Heart right ventricle (tissue), 16 donors: ENCODE measurements around the gene BRAT1. TPM values are rescaled to one million over a fixed set of nuclear protein-coding genes. Genes with fewer than 3 reads are reported as not detected.
A peak's percentile ranks its signal among the peaks of the same experiment; 100 is the strongest.
"Not testable (repeated sequence)": the region's sequence is repeated elsewhere in the genome, so short reads cannot be mapped to it uniquely, and the experiment has no call there.

Experiments used
- ATAC-seq, 8 donors: fragments of 200-7000 bp; cut with Tn5 transposase; one replicate each; pipeline ENCODE4 v1.9.1; 2020; ENCODE audit warnings: mild to moderate bottlenecking in 8 of 8, moderate library complexity in 8 of 8, moderate number of reproducible peaks in 1 of 8
- DNase-seq, 2 donors: peaks; one replicate each; pipeline ENCODE4 v3.0.0-alpha.2; 2020
- H3K27ac ChIP-seq, 10 donors: fragments of 200-600 bp; sonication (generic) in 2 of 10; one replicate each; pipeline versions ENCODE4 v1.5.0 to v1.8.0; 2020 to 2022; ENCODE audit warnings: mild to moderate bottlenecking in 3 of 10
- H3K27me3 ChIP-seq, 7 donors: fragments of 200-600 bp; one replicate each; pipeline ENCODE4 v1.8.0; 2021 to 2022; ENCODE audit warnings: mild to moderate bottlenecking in 2 of 7
- H3K36me3 ChIP-seq, 9 donors: fragments of 200-600 bp; sonication (generic) in 1 of 9; one replicate each; pipeline versions ENCODE4 v1.5.0 to v1.8.0; 2020 to 2022; ENCODE audit warnings: mild to moderate bottlenecking in 2 of 9
- H3K4me1 ChIP-seq, 9 donors: fragments of 200-600 bp; sonication (generic) in 1 of 9; one replicate each; pipeline versions ENCODE4 v1.5.0 to v1.8.0; 2020 to 2022; ENCODE audit warnings: mild to moderate bottlenecking in 4 of 9
- H3K4me3 ChIP-seq, 10 donors: fragments of 200-600 bp; sonication (generic) in 2 of 10; one replicate each; pipeline versions ENCODE4 v1.5.0 to v1.8.0; 2020 to 2022; ENCODE audit warnings: mild to moderate bottlenecking in 7 of 10, moderate library complexity in 2 of 10
- H3K9me3 ChIP-seq, 11 donors: fragments of 200-600 bp in 10 of 11; sonication (generic) in 2 of 11; one replicate each; pipeline versions ENCODE4 v1.5.0 to v1.8.0; 2013 to 2022; ENCODE audit warnings: mild to moderate bottlenecking in 2 of 11, control low read depth in 1 of 11, moderate library complexity in 1 of 11
- WGBS, 2 donors: extraction: QIAGEN DNeasy Blood & Tissue Kit; methylation state at CpG; one replicate each; pipeline ENCODE4 v1.1.7; 2013; ENCODE audit warnings: inconsistent platforms in 1 of 2; 5-methylcytosine and 5-hydroxymethylcytosine counted together
- intact Hi-C, 10 donors: fragments of 100-400 bp; cut with DNase I; formaldehyde crosslinking; loops; one replicate each; pipeline versions ENCODE4 v1.11.1 to v1.14.2; 2022
- polyA plus RNA-seq, 2 donors: library from polyadenylated mRNA; stranded (reverse); fragments of 200-250 nt; gene quantifications; one replicate each; pipeline ENCODE4 v1.2.3, GENCODE V29; 2013
- total RNA-seq, 10 donors: library from RNA; stranded (reverse); fragmentation: NEBNext Ultra II Directional in 3 of 10; extraction: Animal tissue kit (Norgen Biotek cat#: 25700) in 3 of 10; gene quantifications; one replicate each; pipeline versions ENCODE4 v1.2.1 to v1.2.4, GENCODE V29; 2021 to 2023
- TF ChIP-seq, protein P1 (sequence below), 9 donors: fragments of 200-600 bp; sonication (generic) in 2 of 9; IDR thresholded peaks; one replicate each; pipeline versions ENCODE4 v1.5.0 to v1.8.0; 2021 to 2022; ENCODE audit warnings: antibody characterized with exemption in 9 of 9, mild to moderate bottlenecking in 5 of 9, moderate library complexity in 1 of 9
- donor health status: Arrhythmogenic right ventricular cardiomyopathy.
- donor health status: ischemic (EF 13 %, LVEDD 7.1; RV severe dilation, severe dysfunction).
- donor health status: healthy with polysubstance abuse.
- donor health status: DM: no; HTN: yes; CAD: no.
- donor health status: DM: no; HTN: no; CAD: no.
- donor health status: ischemic (EF 25% LVEDD 6.9; RV normal size, moderate dysfunction).
- donor health status: ischemic (EF 25% LVEDD 5.7; RV mildly dilated, moderate dysfunction).
- donor health status: healthy.
- donor health status: DM: yes; HTN: yes; CAD: no.
- donor health status: Ischemic cardiomyopathy.
- donor health status: ischemic (EF 35%, LVEDD 5.7; RV mildly dilated, moderate dysfunction).
- donor health status: nonischemic (EF 11% LVEDD 7.7; RV severe dilation, severe dysfunction).
- donor health status: DM: yes; HTN: yes; CAD: no.
- donor health status: PGD.
- donor health status: ischemic (EF 29% LVEDD 5.4; RV normal size, mild dysfunction).
- donor health status: nonischemic (EF 23%, LVEDD 6.1; RV moderate dilation, normal function).

Gene BRAT1
- total and polyA plus RNA-seq, 12 donors, result 10.6 to 22.8 (median 13.9) TPM

DNA sequence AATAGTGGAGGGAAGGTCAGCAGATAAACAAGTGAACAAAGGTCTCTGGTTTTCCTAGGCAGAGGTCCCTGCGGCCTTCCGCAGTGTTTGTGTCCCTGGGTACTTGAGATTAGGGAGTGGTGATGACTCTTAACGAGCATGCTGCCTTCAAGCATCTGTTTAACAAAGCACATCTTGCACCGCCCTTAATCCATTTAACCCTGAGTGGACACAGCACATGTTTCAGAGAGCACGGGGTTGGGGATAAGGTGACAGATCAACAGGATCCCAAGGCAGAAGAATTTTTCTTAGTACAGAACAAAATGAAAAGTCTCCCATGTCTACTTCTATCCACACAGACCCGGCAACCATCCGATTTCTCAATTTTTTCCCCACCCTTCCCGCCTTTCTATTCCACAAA lies 21.8 kb downstream of the BRAT1 start:
- H3K27ac ChIP-seq, DNase-seq, intact Hi-C loops, H3K9me3 ChIP-seq, H3K27me3 ChIP-seq, H3K4me3 ChIP-seq, ATAC-seq: not testable (repeated sequence)
- Histone ChIP-seq H3K4me1 (peaks cover 0 to 34% (median 25%) of the 10 kb centered on the region in 9 donors), H3K36me3 (peaks cover 0 to 21% (median 7%) of the 10 kb centered on the region in 9 donors)
- WGBS, 2 donors, result 35 to 63% methylated on average over 1 to 2 of the region's 8 CpGs

DNA sequence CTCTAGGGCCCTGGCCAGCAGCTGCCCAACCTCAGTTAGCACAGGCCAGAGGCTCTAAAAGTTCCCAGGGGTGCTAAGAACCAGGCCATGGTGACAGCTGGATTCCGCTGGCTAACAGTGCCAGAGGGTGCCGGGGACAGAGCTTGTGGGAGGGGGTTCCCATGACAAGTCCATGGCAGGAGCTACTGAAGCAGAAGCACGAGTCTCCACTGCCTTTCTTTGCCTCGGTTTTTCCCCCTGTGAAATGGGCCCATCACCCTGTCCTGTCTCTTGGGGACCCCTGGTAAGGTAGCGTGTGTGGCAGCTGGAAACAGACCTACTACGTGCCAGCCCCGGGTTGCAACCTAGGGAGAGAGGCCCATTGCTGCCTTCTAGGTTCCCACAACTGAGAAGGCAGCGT lies 22.5 kb downstream of the BRAT1 start:
- H3K4me3 ChIP-seq, H3K27me3 ChIP-seq, ATAC-seq, H3K27ac ChIP-seq, intact Hi-C loops, DNase-seq, H3K9me3 ChIP-seq: not testable (repeated sequence)
- Histone ChIP-seq H3K4me1 (peaks cover 0 to 41% (median 27%) of the 10 kb centered on the region in 9 donors), H3K36me3 (peaks cover 0 to 20% (median under 1%) of the 10 kb centered on the region in 9 donors)
- WGBS, 2 donors, result 92 to 97% methylated on average over 5 of the region's 8 CpGs

DNA sequence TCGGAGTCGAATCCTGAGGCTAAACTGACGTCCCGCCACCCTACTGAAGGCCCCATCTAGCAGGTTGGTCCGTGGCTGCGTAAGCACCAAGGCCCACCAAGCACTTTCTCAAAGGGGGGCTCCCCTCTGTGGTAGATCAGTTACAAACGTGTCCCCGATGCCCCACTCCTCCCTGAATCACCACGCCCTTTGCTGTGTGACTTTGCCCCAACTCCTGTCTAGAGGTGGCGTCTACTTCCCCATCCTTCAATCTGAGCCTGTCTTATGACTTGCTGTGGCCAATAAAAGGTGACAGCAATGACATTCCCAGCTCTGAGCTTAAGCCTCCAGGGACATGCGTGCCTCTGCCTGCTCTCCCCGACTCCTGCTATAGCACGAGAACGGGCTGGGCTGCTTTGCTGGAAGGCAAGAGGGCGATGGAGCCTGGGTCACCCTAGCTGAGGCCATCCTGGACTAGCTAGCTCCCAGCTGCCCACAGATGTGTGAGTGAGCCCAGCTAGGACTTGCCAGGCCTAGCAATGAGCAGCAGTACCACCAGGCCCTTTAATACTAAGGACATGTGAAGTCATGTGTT lies 23.0 kb downstream of the BRAT1 start:
- DNase-seq, ATAC-seq, H3K4me3 ChIP-seq, H3K27me3 ChIP-seq, intact Hi-C loops, H3K9me3 ChIP-seq, H3K27ac ChIP-seq: not testable (repeated sequence)
- H3K36me3 ChIP-seq, result peaks cover 0 to 20% (median 0%) of the 10 kb centered on the region in 9 donors
- peaks cover 0 to 46% (median 30%) of the 10 kb centered on the region in 9 donors for H3K4me1 ChIP-seq
- WGBS, 2 donors, result 77 to 82% methylated on average over 9 to 13 of the region's 15 CpGs

DNA sequence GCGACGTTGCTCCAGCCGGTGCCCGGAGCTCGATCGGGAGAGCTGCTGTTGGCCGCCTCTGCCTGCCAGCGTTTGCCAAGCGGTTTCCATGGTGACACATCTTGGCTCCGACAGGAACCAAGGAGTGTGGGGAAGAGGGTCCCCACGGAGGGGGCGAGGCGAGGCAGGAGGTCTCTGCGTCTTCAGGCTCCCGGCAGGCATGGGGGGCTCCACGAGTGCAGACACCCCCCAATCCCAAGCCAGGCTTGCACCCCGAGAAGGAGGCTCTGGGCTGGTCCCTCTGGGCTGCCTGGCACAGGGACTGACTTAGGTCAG lies 23.6 kb downstream of the BRAT1 start:
- peaks cover 0 to 26% (median 0%) of the 10 kb centered on the region in 9 donors for H3K36me3 ChIP-seq
- H3K4me1 ChIP-seq, result peaks cover 0 to 52% (median 34%) of the 10 kb centered on the region in 9 donors
- H3K4me3 ChIP-seq, H3K27me3 ChIP-seq, H3K27ac ChIP-seq, DNase-seq, intact Hi-C loops, H3K9me3 ChIP-seq: not testable (repeated sequence)
- WGBS, 2 donors, result 41 to 62% methylated on average over 10 to 16 of the region's 17 CpGs
- ATAC-seq, result peak in 1 of 8 donors; percentile 4

DNA sequence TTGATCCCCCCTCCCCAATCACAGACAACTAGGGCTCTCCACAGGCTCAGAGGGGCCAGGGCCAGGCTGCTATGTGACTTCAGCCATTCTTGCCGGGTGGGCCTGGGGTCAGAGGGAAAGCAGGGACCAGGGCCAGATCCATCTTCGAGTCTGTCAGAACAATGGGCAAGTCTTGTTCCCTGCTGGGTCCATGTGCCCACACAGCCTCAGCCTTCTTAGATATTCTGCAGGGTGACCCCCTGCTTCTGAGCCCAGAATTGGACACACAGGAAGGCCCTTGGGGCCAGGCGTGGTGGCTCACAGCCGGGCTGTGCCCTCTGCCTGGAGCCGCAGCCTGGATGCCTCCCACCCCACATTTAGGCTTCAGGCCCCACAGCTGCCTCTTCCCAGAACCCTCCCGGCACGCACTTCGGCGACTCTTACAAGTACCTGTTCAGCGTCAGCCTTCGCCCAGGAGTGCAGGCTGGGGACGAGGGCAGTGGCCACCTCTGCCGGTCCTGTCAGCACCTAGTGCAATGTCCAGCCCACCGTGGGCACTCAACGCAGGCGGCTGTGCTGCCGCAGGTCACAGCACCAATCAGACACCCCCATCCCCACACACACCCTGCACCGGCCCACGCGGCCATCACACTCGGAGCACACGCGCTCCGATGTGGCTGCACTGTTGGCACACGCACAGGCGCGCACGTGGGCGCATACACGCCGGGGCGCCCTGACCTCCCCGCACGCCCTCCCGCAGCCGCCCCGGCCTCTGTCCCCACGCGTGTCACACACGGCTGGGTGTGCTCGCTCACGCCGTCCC lies 24.1 kb downstream of the BRAT1 start:
- not testable (repeated sequence) for H3K27me3 ChIP-seq
- peak in 3 of 8 donors; percentile 5 to 20 (median 6) for ATAC-seq

DNA sequence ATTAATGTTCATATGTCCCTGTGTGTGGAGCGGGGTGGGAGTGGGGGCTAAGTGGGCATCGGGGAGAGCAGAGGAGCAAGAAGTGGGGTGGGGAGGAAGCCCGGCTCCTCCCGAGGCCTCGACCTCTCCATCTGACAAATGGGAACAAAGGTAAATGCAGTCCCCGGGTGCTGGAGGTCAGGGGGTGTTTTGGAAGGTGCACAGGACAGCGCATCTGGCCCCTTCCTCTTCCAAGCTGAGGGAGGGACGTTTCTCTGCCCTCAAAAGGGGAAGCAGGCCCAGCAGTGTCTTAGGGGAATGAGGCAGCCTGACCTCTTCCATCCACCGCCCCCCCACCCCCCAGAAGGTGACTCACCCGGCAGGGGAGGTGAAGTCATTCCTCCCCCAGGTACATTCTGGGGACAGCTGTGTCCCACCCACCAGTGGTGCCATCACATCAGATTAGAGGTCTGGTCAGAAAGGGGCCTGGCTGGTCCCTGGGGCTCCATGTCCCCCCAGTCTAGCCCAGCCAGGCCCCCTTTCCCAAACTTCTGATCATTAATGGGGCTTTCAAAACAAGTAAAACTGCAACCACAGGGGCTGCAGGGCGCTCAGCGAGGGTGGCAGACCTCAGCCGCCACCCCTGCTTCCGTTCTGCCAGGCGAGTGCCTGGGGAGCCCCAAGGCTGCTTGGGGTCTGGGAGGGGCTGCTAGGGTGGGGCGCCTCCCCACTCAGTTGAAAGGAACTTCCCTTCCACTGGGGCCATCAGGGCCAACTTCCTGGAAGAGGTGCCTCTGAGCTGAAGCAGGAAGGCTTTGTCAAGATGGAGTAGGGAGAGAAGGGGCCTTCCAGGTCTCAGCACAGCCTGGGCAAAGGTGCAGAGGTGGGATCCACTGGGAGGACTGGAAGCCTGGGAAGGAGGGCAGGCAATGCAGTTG lies 25.0 kb downstream of the BRAT1 start:
- H3K4me3 ChIP-seq, result peak overlapping the region in 2 of 10 donors; percentile 1 to 34

More for the DNA sequence above, 24.1 kb downstream of the BRAT1 start:
- Histone ChIP-seq H3K36me3 (peaks cover 0 to 31% (median 0%) of the 10 kb centered on the region in 9 donors), H3K4me3 (peak overlapping the region in 1 of 10 donors; percentile 34), H3K4me1 (peaks cover 0 to 57% (median 34%) of the 10 kb centered on the region in 9 donors), H3K27ac (peak overlapping the region in 4 of 10 donors; percentile 46 to 94 (median 72))
- peak in 1 of 2 donors; percentile 14 for DNase-seq
- intact Hi-C loops, H3K9me3 ChIP-seq: not testable (repeated sequence)
- 31 to 36% methylated on average over 33 to 43 of the region's 43 CpGs for WGBS, 2 donors

More for the DNA sequence above, 25.0 kb downstream of the BRAT1 start:
- Histone ChIP-seq H3K36me3 (peaks cover 0 to 40% (median 1%) of the 10 kb centered on the region in 9 donors), H3K27ac (peak overlapping the region in 8 of 10 donors; percentile 1 to 94 (median 62)), H3K27me3 (peaks cover 0 to 8% (median 0%) of the 10 kb centered on the region in 7 donors), H3K9me3 (no peaks in the 10 kb centered on the region), H3K4me1 (peaks cover 0 to 66% (median 34%) of the 10 kb centered on the region in 9 donors)
- TF ChIP-seq, protein P1, sequence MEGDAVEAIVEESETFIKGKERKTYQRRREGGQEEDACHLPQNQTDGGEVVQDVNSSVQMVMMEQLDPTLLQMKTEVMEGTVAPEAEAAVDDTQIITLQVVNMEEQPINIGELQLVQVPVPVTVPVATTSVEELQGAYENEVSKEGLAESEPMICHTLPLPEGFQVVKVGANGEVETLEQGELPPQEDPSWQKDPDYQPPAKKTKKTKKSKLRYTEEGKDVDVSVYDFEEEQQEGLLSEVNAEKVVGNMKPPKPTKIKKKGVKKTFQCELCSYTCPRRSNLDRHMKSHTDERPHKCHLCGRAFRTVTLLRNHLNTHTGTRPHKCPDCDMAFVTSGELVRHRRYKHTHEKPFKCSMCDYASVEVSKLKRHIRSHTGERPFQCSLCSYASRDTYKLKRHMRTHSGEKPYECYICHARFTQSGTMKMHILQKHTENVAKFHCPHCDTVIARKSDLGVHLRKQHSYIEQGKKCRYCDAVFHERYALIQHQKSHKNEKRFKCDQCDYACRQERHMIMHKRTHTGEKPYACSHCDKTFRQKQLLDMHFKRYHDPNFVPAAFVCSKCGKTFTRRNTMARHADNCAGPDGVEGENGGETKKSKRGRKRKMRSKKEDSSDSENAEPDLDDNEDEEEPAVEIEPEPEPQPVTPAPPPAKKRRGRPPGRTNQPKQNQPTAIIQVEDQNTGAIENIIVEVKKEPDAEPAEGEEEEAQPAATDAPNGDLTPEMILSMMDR (IDR thresholded peaks at IDR 0.05), result no peak
- intact Hi-C loops, result no loop called here
- 80% methylated on average over 16 of the region's 16 CpGs for WGBS, 2 donors
- peak in 7 of 8 donors; percentile 24 to 53 (median 44) for ATAC-seq
- DNase-seq, result peak in 1 of 2 donors; percentile 42
